ENCODE results near the gene NCCRP1. TPM values are rescaled to one million over a fixed set of nuclear protein-coding genes. Genes with fewer than 3 reads are reported as not detected.
"Not testable (repeated sequence)": the region's sequence is repeated elsewhere in the genome, so short reads cannot be mapped to it uniquely, and the experiment has no call there.

The NCCRP1 gene
- total RNA-seq, 6 experiments from 2014 or later, result not detected

- peaks cover 6% of the 10 kb centered on the region; the same call in 1 of the 2 replicates for H3K4me1 Mint-ChIP-seq (ENCODE audit: low read depth)
- DNase-seq, result no peak
- TF ChIP-seq, protein P1, sequence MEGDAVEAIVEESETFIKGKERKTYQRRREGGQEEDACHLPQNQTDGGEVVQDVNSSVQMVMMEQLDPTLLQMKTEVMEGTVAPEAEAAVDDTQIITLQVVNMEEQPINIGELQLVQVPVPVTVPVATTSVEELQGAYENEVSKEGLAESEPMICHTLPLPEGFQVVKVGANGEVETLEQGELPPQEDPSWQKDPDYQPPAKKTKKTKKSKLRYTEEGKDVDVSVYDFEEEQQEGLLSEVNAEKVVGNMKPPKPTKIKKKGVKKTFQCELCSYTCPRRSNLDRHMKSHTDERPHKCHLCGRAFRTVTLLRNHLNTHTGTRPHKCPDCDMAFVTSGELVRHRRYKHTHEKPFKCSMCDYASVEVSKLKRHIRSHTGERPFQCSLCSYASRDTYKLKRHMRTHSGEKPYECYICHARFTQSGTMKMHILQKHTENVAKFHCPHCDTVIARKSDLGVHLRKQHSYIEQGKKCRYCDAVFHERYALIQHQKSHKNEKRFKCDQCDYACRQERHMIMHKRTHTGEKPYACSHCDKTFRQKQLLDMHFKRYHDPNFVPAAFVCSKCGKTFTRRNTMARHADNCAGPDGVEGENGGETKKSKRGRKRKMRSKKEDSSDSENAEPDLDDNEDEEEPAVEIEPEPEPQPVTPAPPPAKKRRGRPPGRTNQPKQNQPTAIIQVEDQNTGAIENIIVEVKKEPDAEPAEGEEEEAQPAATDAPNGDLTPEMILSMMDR (IDR thresholded peaks at IDR 0.05), result no peak
- peaks cover 29% of the 10 kb centered on the region; the same call in 1 of the 2 replicates for H3K27me3 Mint-ChIP-seq (ENCODE audit: insufficient read depth)
- H3K36me3 Mint-ChIP-seq (ENCODE audit: low read depth), result no peaks in the 10 kb centered on the region
- H3K9me3 Mint-ChIP-seq, result no peaks in the 10 kb centered on the region
- H3K27ac Mint-ChIP-seq, result no peak overlapping the region
- H3K4me3 Mint-ChIP-seq, result no peak overlapping the region
Observed at GRCh38 chr19:39238209-39238608, 41.4 kb downstream of the NCCRP1 start.

DNA sequence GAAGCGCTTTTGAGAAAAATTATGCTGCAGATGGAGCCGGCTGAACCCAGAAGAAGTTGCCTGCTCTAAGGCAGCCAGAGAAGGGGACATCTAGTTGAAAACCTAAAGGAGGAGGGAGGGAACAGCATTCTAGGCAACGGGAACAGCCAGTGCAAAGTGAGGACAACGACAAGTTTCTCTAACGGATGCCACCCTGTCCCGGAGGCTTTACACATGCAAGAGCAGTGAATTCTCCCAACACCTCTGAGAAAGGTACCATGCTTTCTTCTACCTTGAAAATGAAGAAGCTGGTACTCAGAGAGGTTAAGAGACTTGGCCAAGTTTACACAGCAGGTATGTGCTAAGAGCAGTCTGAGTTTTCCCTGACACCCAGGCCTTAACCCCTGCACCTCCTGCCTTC is 42.2 kb downstream of the NCCRP1 start:
- H3K27me3 Mint-ChIP-seq (ENCODE audit: insufficient read depth), result peaks cover 32% of the 10 kb centered on the region
- H3K4me3 Mint-ChIP-seq, result no peak overlapping the region
- H3K9me3 Mint-ChIP-seq, result no peaks in the 10 kb centered on the region
- no peak for DNase-seq
- peaks cover 6% of the 10 kb centered on the region; the same call in 1 of the 2 replicates for H3K4me1 Mint-ChIP-seq (ENCODE audit: low read depth)
- no peak overlapping the region for H3K27ac Mint-ChIP-seq
- H3K36me3 Mint-ChIP-seq (ENCODE audit: low read depth), result no peaks in the 10 kb centered on the region
- TF ChIP-seq, protein P1 (IDR thresholded peaks at IDR 0.05), result no peak

DNA sequence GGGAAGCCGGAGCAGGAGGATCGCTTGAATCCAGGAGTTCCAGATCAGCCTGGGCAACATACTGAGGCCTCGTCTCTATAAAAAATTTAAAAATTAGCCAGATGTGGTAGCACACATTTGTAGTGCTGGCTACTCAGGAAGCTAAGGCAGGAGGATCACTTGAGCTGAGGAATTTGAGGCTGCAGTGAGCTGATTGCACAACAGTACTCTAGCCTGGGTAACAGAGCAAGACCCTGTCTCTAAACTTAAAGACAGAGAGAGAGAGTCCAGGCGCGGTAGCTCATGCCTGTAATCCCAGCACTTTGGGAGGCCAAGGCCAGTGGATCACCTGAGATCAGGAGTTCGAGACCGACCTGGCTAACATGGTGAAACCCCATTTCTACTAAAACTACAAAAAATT is 43.7 kb downstream of the NCCRP1 start:
- Mint-ChIP-seq H3K27me3 (ENCODE audit: insufficient read depth) (peaks cover 35% of the 10 kb centered on the region), H3K4me3 (no peak overlapping the region)
- no peak for DNase-seq

DNA sequence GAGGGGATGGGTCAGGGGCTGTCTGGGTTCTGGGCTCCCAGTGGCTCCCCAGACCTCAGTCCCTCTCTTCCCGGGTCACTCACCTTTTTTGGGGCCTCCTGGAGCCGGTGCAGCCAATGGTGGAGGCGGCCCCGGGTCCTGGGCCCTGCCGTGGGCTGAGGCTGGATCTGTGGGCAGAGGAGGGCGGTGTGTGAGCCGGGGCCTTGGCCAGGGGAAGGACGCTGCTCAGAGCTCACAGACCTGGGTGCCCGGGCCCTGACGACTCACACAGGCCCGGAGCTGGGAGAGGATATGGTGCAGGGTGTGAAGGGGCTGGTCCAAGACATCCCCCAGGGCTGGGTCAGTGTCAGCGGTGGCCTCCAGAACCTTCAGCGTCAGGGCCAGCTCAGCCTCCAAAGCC is 47.0 kb downstream of the NCCRP1 start:
- H3K9me3 Mint-ChIP-seq; H3K4me3 Mint-ChIP-seq; H3K27ac Mint-ChIP-seq; H3K36me3 Mint-ChIP-seq (ENCODE audit: low read depth); H3K4me1 Mint-ChIP-seq (ENCODE audit: low read depth); DNase-seq: not testable (repeated sequence)
- peaks cover 27% of the 10 kb centered on the region for H3K27me3 Mint-ChIP-seq (ENCODE audit: insufficient read depth)

More for the DNA sequence above, 43.7 kb downstream of the NCCRP1 start:
- no peaks in the 10 kb centered on the region for H3K9me3 Mint-ChIP-seq
- peaks cover 6% of the 10 kb centered on the region; the same call in 1 of the 2 replicates for H3K4me1 Mint-ChIP-seq (ENCODE audit: low read depth)
- TF ChIP-seq, protein P1 (IDR thresholded peaks at IDR 0.05), result no peak
- no peaks in the 10 kb centered on the region for H3K36me3 Mint-ChIP-seq (ENCODE audit: low read depth)
- no peak overlapping the region for H3K27ac Mint-ChIP-seq

- H3K4me3 Mint-ChIP-seq; H3K27ac Mint-ChIP-seq; H3K36me3 Mint-ChIP-seq (ENCODE audit: low read depth); DNase-seq; H3K9me3 Mint-ChIP-seq; H3K4me1 Mint-ChIP-seq (ENCODE audit: low read depth): not testable (repeated sequence)
- peaks cover 31% of the 10 kb centered on the region for H3K27me3 Mint-ChIP-seq (ENCODE audit: insufficient read depth)
Observed at GRCh38 chr19:39244410-39245100, 47.8 kb downstream of the NCCRP1 start, which contains the start of gene IFNL3. TSS of gene IFNL3 (minus strand) at chr19:39245006. CDS start at chr19:39244967, 39 bp downstream.

DNA sequence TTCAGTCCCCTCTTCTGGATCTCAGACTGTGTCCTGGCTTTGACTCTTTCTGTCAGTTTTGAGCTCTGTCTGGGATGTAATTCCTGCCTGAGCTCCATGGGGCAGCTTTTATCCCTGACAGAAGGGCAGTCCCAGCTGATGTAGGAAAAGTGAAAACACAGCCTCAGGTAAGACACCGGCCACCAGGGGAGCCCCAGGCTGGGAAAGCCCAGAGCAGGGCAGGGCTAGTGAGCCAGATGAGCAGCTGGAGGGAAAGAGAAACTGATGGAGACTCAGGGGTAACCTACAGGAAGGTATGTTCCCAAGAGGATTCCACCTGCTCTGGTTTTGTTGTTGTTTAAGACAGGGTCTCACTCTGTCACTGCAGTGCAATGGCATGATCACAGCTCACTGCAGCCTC is 48.4 kb downstream of the NCCRP1 start:
- not testable (repeated sequence) for H3K4me3 Mint-ChIP-seq; H3K27ac Mint-ChIP-seq; H3K36me3 Mint-ChIP-seq (ENCODE audit: low read depth); H3K9me3 Mint-ChIP-seq; DNase-seq; H3K4me1 Mint-ChIP-seq (ENCODE audit: low read depth)
- H3K27me3 Mint-ChIP-seq (ENCODE audit: insufficient read depth), result peaks cover 28% of the 10 kb centered on the region
- TF ChIP-seq, protein P1 (IDR thresholded peaks at IDR 0.05), result peak; percentile 16; the same call in 1 of the 2 replicates

All from HFFc6 (cell line).